GM21526 (cell line): Measurements from ENCODE around the gene CTNNA1.
"Not testable (repeated sequence)": the region's sequence is repeated elsewhere in the genome, so short reads cannot be mapped to it uniquely, and the experiment has no call there.

ENCODE experiments used
- ATAC-seq: cut with Tn5 transposase; IDR thresholded peaks from one replicate; pipeline ENCODE4 v1.9.1; 2021; ENCODE audit warnings: moderate library complexity; ENCODE audit not compliant: unreplicated experiment, low FRiP score

CTNNA1 gene

DNA sequence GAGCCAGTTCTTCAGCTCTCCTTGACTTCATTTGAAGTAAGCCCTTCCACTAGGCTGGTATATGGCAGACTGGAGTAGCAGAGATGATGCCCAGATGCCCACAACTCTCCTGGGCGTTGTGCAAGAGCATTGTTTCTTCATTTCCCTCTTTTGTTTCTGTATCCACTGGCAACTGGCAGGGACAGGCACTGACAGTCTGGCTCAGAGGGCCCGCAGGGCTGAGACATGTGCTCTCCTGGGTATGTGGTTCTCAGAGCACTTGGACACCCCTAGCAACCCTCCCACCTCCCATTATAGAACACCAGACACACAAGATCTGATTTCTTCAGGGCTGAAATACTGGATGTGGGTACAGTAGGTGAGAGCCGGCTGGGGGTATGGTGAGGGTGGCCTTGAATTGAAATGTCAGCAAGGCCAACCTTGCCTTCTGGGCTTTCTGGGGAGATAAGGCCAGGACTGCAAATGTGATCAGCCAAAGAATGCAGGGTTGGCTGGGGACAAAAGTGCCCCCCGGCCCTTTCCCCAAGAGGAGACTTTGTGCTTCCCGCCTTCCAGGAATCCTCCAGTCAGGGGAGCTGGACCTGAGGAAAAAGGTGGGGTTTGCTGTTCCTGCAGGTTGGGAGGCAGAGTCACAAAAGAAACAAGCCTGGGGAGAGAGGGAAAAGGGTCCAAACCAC is 28.6 kb upstream of the CTNNA1 start:
- no peak for ATAC-seq

DNA sequence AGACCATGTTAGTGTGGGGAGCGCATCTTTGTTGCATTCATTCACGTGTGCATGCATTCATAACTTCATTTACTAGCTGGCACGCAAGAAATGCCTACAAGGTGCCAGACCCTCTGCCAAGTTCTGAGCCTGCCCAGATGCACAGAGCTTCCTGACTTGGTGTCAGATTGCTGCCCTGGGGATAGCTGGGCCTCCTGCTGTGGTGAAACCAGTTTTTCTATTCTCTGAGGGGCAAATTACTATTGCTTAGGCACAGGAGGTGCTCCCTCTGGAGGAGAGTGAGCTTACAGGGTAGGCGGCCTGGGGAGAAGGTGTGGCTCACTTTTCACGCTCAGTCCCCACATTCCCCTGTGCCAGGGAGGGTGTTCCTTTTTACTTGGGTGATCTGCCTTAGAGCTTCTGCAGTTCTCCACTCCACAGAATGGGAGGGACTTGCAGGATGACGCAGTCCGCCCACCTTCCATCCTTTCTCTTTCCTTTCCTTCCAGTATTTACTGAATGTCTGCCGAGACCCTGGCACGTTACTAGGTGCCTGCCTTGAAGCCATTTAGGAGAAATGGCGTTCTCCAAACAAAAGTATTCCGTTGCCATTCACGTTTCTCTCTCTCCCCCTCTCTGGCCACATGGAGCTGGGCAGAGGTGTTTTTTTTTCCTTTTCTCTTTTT is 27.9 kb upstream of the CTNNA1 start:
- ATAC-seq, result no peak

DNA sequence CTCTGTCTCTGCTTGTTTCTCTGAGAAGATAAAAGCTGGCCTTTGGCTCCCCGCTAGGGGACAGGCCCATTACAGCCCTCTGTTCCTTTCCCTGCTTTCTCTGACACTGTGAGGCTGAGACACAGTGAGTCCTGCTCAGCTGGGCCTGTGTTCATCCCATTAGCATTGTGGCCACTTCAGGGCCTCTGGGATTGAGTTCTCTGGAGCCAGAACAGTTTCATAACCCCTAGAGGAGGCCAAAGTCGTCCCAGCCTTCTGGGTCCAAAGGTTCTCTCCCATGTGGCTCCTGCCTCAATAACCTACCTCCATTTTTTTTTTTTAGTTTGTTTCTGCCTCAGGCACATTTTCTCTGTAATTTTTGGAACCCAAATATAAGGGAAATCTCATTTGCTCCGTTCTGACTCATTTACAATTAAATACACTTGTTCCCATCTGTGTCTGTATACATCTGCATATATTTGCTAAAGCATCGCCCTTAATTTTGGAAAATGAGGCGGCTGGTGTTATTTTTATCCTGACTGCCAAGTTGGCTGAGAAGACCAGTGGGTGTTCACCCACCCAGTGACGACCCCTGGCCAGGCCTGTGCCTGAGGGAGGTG is 27.3 kb upstream of the CTNNA1 start:
- no peak for ATAC-seq

DNA sequence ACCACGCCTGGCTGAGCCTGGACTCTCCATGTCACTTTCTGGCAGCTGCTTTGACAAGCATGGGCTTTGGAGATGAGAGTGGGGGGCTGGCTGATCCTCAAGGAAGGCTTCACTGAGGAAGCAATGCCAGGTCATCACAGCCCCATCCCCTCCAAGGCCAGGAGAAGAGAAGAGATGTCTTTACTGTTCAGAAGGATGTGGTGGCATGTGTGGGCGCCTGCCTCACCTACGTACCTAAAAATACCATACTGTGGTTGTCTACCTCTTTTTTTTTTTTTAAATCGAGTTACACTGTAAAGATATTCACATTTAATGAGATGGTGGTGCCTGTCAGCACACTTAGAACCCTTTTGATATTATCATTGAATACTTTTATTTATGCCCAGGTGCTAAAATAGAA is 26.4 kb upstream of the CTNNA1 start:
- ATAC-seq, result no peak

DNA sequence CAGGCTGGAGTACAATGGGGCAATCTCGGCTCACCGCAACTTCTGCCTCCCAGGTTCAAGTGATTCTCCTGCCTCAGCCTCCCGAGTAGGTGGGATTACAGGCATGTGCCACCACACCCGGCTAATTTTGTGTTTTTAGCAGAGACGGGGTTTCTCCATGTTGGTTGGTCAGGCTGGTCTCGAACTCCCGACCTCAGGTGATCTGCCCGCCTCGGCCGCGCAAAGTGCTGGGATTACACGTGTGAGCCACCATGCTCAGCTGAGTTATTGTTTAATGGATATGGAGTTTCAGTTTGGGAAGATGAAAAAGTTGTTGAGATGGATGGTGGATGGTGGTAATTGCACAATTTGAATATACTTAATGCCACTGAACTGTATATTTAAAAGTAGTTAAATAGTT is 22.7 kb upstream of the CTNNA1 start:
- ATAC-seq, result not testable (repeated sequence)

DNA sequence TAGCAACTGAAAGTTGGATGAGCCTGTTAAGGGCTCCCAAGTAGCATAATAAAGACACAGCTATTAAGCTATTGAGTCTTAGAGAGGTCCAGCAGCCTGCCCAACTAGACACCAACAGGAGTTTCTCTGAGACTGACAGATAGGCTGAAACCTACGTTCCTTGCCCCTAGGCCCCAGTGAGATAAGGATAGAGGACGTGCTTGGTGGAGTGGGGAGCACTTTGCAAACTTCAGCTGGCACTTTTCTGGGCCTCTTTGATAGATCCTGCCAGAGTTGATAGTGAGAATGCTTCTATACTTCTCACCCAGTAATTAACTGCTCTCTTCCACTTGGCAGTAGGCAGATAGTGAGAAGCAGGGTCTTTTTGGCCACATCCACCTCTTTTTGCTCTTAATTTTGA is 20.8 kb upstream of the CTNNA1 start:
- no peak for ATAC-seq

DNA sequence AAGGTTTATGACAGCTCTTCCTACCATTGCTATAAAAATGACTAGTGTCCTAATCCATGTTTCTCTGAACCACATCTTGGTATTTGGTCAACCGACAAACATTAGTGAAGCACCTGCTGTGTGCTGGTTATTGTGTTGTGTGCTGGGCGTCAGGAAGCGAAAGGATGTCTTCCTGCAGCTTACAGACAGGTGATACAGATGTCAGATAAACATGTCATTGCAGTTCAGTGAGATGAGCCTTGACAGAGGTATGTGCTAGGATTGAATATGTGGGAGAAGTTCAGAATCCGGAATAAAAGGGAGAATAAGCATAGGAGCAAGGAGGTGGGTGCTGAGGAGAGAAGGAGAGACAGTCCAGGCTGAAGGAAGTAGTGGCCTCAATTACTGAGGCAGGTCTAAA is 20.3 kb upstream of the CTNNA1 start:
- ATAC-seq, result no peak

DNA sequence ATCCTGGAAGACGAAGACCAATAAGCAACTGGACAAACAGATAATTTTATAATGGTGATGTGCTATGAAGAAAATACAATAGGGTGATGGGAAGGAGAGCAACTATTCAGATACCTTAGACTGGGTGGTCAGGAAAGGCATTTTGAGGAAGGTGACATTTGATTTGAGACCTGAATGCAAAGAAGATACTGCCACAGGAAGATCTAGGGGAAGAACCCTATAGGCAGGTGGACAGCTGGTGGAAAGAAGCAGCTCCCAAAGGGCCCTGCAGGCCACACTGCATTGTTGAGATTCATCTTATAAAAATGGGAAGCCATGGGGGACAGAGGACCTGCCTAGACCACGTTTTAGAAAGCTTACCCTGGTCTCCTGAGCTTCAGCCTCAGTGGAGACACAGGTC is 19.7 kb upstream of the CTNNA1 start:
- no peak for ATAC-seq

DNA sequence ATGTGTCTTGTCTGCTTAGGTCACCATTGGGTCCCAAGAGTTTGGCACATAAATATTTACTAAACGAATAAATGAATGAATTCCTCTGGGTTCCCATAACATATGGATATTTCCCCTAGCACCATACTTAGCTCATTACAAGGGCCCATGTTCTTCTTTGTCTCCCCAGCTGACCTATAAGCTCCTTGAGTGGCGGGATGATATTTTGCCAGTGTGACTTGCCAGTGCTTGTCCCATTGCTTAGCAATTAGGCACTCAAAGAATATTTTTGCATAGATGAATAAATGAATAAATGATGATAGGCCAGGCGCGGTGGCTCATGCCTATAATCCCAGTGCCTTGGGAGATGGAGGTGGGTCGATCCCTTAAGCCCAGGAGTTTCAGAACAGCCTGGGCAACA is 16.9 kb upstream of the CTNNA1 start:
- no peak for ATAC-seq

DNA sequence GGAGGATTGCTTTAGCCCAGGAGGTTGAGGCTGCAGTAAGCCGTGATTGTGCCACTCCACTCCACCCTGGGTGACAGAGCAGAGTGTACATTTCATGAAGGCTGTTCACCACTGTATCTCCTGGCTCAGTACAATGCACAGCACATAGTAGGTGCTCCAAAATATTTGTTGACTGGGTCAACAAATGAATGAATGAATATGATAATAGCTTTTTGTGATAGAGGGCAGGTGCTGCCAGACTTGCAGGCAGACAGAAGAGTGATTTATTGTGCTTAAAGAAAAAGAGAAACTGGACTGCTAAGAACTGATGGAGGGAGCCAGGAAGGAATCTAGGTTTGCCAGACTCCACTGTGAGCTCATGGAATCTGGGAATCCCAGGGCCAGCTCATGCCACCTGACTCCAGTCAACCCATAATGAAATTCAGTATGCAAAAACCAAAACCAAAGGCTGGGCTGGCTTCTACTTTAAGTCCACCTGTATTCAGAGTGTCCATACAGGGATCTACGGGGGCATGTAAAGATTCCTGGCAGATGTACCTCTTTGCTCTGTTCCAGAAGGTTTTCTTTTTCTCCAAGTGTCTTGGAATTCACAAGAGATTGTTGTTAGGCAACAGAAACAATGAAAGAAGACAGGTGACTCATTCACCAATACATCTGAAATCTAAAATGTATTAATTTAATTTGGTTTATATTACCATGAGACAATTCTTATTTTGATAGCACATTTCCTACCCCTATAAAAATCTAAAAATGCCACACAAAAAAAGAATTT is 15.5 kb upstream of the CTNNA1 start:
- ATAC-seq, result no peak

DNA sequence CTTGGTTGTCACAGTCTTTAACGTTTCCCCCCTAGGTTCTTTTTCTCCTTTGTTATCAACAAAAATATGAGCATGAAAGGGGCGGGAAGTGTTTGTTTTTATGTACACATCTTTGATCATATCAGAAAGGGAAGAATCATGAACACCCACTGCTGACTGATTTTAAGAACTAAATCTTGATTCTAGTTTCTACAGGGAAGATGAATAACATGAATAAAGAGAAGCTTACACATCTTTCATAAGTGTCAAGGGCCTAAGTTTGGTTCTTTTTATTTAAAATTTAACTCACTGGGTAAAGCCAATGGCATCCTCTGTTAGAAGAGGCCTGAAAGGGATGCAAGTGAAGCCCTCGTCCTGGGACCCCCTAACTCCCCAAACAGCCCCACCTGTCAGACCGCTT is 14.8 kb upstream of the CTNNA1 start:
- no peak for ATAC-seq

DNA sequence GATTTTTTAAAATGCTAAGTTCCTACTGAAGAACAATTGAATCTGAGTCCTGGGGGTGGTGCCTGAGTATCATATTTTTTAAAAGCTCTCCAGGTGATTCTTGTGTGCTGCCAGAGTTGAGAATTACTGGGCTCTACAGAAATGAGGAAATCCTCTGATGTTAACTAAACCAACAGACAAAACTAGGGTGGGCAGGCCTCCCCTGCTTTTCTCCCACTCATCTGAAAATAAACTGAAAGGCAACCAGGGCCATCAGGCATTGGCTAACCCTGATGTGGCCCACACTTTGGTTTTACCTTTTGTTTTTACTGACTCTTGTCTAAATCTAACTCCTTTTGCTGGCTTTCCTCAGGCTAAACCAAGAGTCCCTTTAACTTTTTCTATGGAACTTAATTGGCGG is 13.3 kb upstream of the CTNNA1 start:
- no peak for ATAC-seq

DNA sequence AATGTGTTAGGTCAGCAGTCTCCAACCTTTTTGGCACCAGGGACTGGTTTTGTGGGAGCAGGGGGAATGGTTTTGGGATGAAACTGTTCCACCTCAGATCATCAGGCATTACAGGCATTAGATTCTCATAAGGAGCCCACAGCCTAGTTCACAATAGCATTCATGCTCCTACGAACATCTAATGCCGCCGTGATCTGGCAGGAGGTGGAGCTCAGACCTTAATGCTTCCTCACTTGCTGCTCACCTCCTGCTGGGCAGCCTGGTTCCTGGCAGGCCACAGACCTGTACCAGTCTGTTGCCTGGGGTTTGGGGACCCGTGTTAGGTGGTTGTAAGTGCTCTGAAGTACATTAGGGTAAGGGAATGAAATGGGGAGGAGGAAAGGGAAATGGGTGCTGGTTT is 9.7 kb upstream of the CTNNA1 start:
- ATAC-seq, result no peak

DNA sequence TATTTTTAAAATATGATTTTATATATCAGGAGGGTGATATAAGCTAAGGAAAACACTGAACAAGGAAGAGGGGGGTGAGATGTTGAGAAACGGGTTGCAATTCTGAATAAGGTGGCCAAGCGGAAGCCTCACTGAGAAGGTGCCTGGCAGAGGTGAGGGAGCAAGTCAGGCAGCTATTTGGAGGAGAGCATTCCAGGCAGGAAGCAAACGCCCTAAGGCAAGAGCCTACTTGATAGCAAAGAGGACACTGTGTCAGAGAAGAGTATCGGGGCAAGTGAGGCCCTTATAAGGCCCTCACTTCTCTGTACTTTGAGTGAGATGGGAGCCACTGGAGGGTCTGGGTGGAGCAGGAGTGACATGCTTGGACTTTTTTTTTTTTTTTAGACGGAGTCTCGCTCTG is 8.0 kb upstream of the CTNNA1 start:
- ATAC-seq, result no peak

DNA sequence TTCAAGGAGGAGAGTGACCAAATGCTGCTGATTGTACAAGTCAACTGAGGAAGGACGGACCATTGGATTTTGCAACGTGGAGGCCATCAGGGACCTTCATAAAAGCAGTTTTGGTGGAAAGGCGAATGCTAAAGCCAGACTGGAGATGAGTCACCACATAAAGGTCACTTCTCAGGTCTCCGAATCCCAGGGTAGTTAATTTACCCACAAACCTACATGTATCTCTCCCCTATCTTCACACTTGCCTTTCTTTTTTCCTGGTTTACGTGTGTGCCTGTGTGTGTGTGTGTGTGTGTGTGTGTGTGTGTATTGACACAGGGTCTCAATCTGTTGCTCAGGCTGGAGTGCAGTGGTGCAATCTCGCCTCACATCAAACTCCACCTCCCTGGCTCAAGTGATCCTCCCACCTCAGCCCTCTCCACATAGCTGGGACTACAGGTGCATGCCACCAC is 4.6 kb upstream of the CTNNA1 start:
- ATAC-seq, result no peak

DNA sequence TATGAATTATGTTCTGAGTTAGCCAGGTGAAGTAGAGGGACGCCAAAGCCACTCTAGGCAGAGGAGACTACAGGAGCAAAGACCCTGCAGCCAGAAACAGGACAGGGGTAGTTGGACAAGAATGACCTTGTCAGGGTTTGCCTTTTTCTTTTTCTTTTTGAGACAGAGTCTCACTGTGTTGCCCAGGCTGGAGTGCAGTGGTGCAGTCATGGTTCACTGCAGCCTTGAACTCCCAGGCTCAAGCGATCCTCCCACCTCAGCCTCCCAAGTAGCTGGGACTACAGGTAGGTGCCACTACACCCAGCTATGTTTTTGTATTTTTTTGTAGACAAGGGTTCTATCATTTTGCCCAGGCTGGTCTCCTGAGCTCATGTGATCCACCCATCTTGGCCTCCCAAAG is 1.9 kb upstream of the CTNNA1 start:
- not testable (repeated sequence) for ATAC-seq

DNA sequence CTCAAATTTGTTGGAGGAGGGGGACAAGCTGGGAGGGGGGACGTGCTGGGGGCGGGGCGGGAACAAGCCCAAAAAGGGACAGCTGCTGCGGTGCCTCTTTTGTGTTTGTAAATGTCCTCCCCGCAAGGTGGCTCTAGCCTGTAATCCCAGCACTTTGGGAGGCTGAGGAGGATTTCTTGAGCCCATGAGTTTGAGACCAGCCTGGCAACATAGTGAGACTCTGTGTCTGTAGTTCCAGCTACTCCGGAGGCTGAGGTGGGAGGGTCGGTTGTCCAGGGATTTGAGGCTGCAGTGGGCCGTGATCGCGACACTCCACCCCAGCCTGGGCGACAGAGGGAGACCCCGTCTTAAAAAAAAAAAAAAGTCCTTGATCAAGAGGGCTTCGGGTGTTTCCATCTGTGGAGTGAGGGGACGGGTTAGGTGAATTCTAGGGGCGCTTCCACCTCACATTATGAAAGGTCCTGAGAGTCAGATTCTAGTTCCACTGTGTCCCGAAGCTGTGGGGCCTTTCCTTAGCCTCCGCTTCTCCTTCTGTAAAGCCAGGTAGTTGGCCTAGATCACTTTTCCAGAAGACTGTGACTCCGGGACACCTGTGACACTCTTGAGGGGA is 779 bp upstream of the CTNNA1 start:
- ATAC-seq, result no peak

DNA sequence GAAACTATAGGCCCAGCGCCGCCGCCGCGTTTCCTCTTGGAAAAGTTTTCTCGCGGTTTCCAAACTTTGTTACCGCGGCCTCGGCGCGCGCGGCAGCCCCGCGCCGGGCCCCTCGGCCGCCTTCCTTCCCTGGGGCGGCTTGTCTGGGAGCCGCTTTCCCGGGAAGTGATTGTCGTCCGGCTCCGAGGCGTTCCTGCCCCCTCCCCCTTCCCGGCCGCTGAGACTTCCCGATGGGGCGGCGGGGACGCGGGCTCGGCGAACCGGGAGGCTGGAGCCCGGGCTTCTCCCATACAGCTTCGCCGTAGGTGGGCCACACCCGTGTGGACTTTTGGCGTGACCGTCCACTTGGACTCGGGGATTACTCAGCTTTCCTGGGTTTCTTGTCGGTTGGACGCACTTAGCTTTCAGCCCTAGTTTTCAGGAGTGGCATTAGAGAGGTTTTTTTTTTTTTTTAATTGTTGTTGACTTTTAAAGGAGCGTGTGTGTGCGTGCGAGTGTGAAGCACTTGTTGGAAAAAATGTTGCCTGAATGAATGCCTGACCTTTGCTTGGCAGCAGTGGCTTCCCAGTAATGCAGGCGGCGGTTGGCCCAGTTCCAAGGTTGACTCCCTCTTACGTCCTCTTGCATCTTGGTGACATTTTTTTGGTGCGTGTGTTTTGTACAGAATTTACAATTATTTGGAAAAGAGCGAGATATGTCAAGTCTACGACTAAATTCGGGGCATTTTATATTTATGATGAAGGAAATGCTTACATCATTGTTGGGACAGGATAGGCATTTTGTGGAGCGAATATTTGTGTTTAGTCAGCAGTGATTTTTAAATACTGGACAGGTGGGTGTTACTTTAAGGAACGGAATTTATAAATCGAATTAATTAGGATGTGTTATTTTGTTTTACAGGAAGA is 821 bp downstream of the CTNNA1 start:
- ATAC-seq, result no peak

DNA sequence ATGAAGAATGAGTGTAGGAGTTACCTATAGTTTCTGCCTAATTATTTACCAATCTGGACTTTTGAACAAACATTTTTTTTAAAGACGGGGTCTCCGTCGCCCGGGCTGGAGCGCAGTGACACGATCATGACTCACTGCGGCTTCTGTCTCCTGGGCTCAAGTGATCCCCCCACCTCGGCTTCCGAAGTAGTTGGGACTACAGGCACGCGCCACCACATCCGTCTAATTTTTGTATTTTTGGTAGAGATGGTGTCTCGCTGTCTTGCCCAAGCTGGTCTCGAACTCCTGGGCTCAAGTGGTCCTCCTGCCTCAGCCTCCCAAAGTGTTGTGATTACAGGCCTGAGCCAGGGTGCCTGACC is 1.5 kb downstream of the CTNNA1 start:
- no peak for ATAC-seq
